NCI-H2227 treated with DMSO at 0.1 percent for 48 hours (cell line): ENCODE data around the gene MYL10.
A peak's percentile ranks its signal among the peaks of the same experiment; 100 is the strongest.
"Not testable (repeated sequence)": the region's sequence is repeated elsewhere in the genome, so short reads cannot be mapped to it uniquely, and the experiment has no call there.

ENCODE experiments used
- DNase-seq: peaks from one replicate; lab custom pipeline; 2025; lab: John Stamatoyannopoulos, UW

MYL10 gene

GRCh38 chr7:101651112-101651511 lies 22.0 kb upstream of the MYL10 start:
- DNase-seq = no peak

GRCh38 chr7:101650579-101651081 lies 21.5 kb upstream of the MYL10 start:
- no peak for DNase-seq

- DNase-seq = not testable (repeated sequence)
Measured at GRCh38 chr7:101647876-101648275, 18.8 kb upstream of the MYL10 start.

- DNase-seq = no peak
Measured at GRCh38 chr7:101645951-101646350, 16.9 kb upstream of the MYL10 start.

GRCh38 chr7:101644879-101645278 lies 15.8 kb upstream of the MYL10 start:
- no peak for DNase-seq

GRCh38 chr7:101639127-101639526 lies 10.0 kb upstream of the MYL10 start:
- DNase-seq = not testable (repeated sequence)

- no peak for DNase-seq
Measured at GRCh38 chr7:101636822-101637623, 7.9 kb upstream of the MYL10 start.

GRCh38 chr7:101635484-101635883 lies 6.4 kb upstream of the MYL10 start:
- no peak for DNase-seq

- no peak for DNase-seq
Measured at GRCh38 chr7:101634196-101634717, 5.2 kb upstream of the MYL10 start.

GRCh38 chr7:101633511-101633910 lies 4.4 kb upstream of the MYL10 start:
- no peak for DNase-seq

GRCh38 chr7:101632641-101633040 lies 3.5 kb upstream of the MYL10 start:
- DNase-seq = no peak

GRCh38 chr7:101631224-101631714 lies 2.2 kb upstream of the MYL10 start:
- no peak for DNase-seq

- DNase-seq = no peak
Measured at GRCh38 chr7:101630591-101630990, 1.5 kb upstream of the MYL10 start.

GRCh38 chr7:101628522-101628921 lies 574 bp downstream of the MYL10 start:
- no peak for DNase-seq

- DNase-seq = no peak
Measured at GRCh38 chr7:101626758-101627157, 2.3 kb downstream of the MYL10 start.

GRCh38 chr7:101626069-101626671 lies 2.9 kb downstream of the MYL10 start:
- DNase-seq = peak; percentile 14

GRCh38 chr7:101625031-101625791 lies 3.9 kb downstream of the MYL10 start:
- DNase-seq = peak; percentile 50

GRCh38 chr7:101624246-101625001 lies 4.7 kb downstream of the MYL10 start:
- DNase-seq = no peak

GRCh38 chr7:101622609-101623173 lies 6.4 kb downstream of the MYL10 start:
- DNase-seq = no peak

- DNase-seq = no peak
Measured at GRCh38 chr7:101620991-101621390, 8.1 kb downstream of the MYL10 start.

GRCh38 chr7:101620395-101620794 lies 8.7 kb downstream of the MYL10 start:
- DNase-seq = no peak
